ENCODE results near the gene PRR35. TPM values are rescaled to one million over a fixed set of nuclear protein-coding genes. Genes with fewer than 3 reads are reported as not detected.

Gene PRR35
- total RNA-seq, 1 donor from 2014 or later: 0.12 TPM

DNA sequence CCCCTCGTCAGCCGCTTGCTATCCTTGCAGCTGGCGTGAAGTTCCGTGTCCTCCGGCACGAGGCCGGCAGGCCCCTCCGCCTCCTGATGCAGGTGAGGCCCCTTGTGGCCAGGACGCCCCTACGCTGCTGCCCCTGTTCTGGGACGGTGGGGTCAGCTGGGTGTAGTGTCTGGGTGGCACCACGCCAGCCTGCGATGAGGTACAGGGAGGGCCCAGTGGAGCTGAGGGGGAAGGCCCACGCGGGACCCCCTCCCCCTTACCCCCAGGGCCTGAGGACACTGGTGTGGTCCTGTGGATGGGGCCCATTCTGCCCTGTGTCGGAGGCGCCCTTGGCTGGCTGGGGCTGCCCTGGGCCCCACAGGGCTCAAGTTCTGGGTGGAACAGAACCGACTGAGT, 22.0 kb downstream of the PRR35 start:
- no peaks in the 10 kb centered on the region for H3K9me3 Mint-ChIP-seq
- peaks cover 8% of the 10 kb centered on the region for H3K4me1 Mint-ChIP-seq (ENCODE audit: unreplicated experiment)
- no peaks in the 10 kb centered on the region for H3K27me3 Mint-ChIP-seq
- H3K4me3 Mint-ChIP-seq: no peak overlapping the region
- H3K27ac Mint-ChIP-seq: no peak overlapping the region
- no peak for DNase-seq (ENCODE audit: extremely low spot score, unreplicated experiment)
- H3K36me3 Mint-ChIP-seq: no peaks in the 10 kb centered on the region
- TF ChIP-seq, protein P1, sequence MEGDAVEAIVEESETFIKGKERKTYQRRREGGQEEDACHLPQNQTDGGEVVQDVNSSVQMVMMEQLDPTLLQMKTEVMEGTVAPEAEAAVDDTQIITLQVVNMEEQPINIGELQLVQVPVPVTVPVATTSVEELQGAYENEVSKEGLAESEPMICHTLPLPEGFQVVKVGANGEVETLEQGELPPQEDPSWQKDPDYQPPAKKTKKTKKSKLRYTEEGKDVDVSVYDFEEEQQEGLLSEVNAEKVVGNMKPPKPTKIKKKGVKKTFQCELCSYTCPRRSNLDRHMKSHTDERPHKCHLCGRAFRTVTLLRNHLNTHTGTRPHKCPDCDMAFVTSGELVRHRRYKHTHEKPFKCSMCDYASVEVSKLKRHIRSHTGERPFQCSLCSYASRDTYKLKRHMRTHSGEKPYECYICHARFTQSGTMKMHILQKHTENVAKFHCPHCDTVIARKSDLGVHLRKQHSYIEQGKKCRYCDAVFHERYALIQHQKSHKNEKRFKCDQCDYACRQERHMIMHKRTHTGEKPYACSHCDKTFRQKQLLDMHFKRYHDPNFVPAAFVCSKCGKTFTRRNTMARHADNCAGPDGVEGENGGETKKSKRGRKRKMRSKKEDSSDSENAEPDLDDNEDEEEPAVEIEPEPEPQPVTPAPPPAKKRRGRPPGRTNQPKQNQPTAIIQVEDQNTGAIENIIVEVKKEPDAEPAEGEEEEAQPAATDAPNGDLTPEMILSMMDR (conservative IDR thresholded peaks at IDR 0.05): no peak

DNA sequence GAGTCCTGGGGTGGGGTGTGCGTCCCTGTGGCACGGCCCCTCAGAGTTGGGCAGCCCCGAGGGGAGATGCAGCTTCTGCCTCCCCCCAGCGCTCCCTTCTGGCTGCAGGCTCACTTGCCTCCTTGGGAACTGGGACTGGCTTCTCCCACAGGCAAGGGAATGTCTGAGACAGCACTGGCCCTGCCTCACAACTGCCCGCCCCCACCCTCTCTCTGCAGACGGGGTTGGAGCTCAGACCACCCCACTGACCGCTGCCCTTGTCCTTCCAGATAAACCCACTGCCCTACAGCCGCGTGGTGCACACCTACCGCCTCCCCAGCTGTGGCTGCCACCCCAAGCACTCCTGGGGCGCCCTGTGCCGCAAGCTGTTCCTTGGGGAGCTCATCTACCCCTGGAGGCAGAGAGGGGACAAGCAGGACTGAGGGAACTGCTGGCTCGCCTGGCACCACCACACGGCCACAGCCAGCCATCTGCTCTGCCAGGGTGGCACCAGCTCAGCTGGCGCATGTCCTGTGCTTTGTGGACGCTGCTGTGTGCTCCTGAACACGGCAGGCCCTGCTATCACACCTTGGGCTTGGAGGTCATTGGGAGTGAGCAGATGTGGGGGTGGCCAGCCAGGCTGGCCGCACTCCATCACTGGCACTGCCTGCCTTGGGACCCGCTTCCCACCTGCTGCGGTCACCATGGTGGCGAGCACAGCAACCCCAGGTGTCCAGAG, 22.6 kb downstream of the PRR35 start:
- no peak overlapping the region for H3K27ac Mint-ChIP-seq
- no peak for DNase-seq (ENCODE audit: extremely low spot score, unreplicated experiment)
- no peaks in the 10 kb centered on the region for H3K27me3 Mint-ChIP-seq

DNA sequence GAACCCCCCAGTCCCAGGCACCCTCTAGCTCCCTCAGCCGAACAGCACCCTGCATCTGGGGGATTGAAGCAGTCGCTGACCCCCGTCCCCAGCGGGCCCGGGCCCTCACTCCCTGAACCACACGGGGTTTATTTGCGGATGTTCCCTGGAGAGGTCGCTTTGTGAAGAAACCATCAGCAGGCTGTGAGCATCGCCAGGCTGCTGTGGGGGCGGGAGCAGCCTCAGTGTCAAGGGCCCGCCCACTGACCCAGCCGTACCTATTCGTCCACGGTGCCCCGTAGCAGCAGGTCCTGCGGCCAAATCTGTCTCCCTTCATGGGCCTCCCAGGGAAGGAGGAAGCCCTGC, 23.2 kb downstream of the PRR35 start:
- Mint-ChIP-seq H3K27ac (no peak overlapping the region), H3K4me1 (ENCODE audit: unreplicated experiment) (peaks cover 11% of the 10 kb centered on the region), H3K27me3 (no peaks in the 10 kb centered on the region), H3K4me3 (no peak overlapping the region), H3K36me3 (no peaks in the 10 kb centered on the region), H3K9me3 (no peaks in the 10 kb centered on the region)
- TF ChIP-seq, protein P1 (conservative IDR thresholded peaks at IDR 0.05): no peak
- no peak for DNase-seq (ENCODE audit: extremely low spot score, unreplicated experiment)

More for the DNA sequence above, 22.6 kb downstream of the PRR35 start:
- Mint-ChIP-seq H3K36me3 (no peaks in the 10 kb centered on the region), H3K9me3 (no peaks in the 10 kb centered on the region), H3K4me1 (ENCODE audit: unreplicated experiment) (peaks cover 11% of the 10 kb centered on the region), H3K4me3 (no peak overlapping the region)
- TF ChIP-seq, protein P1 (conservative IDR thresholded peaks at IDR 0.05): no peak

DNA sequence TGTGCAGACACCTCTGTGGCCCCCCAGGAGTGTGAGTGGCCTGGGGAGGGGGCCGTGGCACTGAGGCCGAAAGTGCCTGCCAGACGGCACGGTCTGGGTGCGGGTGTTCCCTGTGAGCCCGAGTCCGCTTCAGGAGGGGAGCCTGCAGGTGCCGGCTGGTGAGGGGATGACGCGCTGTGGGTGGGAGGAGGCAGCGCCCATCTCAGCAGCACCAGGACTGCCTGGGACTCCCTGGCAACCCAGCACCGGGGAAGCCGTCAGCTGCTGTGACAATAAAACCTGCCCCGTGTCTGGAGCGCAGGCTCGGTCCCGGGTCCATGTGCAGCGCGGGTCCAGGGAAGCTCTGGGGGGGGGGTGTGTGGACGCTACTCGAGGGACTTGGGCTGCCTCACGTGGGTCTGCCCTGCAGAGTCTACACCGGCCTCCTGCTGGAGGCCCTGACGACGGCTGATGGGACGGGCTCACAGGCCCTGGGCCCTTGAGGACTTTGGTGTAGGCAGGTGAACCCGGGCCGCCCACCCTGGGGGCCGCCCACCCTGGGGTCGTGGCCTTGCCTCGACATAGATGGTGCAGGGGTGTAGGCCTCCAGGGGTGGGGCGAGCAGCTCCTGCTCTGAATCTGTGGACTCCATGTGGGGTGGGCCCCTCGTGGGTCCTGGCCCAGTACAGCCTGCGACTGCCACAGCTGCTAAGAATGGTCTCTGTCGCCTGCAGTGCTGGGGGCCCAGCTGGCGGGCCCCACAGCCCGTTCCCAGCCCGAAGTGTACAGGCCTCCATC, 23.8 kb downstream of the PRR35 start:
- Mint-ChIP-seq H3K27me3 (no peaks in the 10 kb centered on the region), H3K9me3 (no peaks in the 10 kb centered on the region), H3K27ac (no peak overlapping the region), H3K4me1 (ENCODE audit: unreplicated experiment) (peaks cover 11% of the 10 kb centered on the region), H3K4me3 (no peak overlapping the region), H3K36me3 (no peaks in the 10 kb centered on the region)
- no peak for DNase-seq (ENCODE audit: extremely low spot score, unreplicated experiment)
- TF ChIP-seq, protein P1 (conservative IDR thresholded peaks at IDR 0.05): no peak

DNA sequence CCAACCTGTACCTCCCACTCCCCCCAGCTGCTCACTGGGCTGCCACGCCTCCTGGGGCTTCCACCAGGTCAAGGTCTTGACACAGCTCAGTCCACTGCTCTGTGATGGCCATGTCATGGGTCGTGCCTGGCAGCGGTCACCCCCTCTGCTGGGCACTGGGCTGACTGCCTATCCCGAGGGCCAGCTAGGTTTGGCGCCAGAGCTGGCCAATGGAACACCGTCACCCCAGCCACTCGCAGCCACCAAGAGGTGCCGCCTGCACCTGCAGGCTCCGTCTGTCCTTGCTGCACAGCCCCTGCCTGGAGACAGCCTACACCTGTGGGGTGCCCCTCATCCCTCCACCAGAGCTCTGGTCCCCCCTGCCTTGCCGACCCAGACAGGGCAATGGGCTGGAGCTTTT, 25.2 kb downstream of the PRR35 start:
- TF ChIP-seq, protein P1 (conservative IDR thresholded peaks at IDR 0.05): no peak
- H3K36me3 Mint-ChIP-seq: no peaks in the 10 kb centered on the region
- DNase-seq (ENCODE audit: extremely low spot score, unreplicated experiment): no peak
- peaks cover 11% of the 10 kb centered on the region for H3K4me1 Mint-ChIP-seq (ENCODE audit: unreplicated experiment)
- no peaks in the 10 kb centered on the region for H3K9me3 Mint-ChIP-seq
- H3K27me3 Mint-ChIP-seq: no peaks in the 10 kb centered on the region
- H3K27ac Mint-ChIP-seq: peak overlapping the region; percentile 31
- no peak overlapping the region for H3K4me3 Mint-ChIP-seq
